GM18498 (cell line): Measurements from ENCODE around the gene RRM2.
"Not testable (repeated sequence)": the region's sequence is repeated elsewhere in the genome, so short reads cannot be mapped to it uniquely, and the experiment has no call there.

Experiments used
- ATAC-seq: cut with Tn5 transposase; IDR thresholded peaks from one replicate; pipeline ENCODE4 v1.9.1; 2021; ENCODE audit warnings: mild to moderate bottlenecking, moderate library complexity; ENCODE audit not compliant: unreplicated experiment

RRM2 gene

DNA sequence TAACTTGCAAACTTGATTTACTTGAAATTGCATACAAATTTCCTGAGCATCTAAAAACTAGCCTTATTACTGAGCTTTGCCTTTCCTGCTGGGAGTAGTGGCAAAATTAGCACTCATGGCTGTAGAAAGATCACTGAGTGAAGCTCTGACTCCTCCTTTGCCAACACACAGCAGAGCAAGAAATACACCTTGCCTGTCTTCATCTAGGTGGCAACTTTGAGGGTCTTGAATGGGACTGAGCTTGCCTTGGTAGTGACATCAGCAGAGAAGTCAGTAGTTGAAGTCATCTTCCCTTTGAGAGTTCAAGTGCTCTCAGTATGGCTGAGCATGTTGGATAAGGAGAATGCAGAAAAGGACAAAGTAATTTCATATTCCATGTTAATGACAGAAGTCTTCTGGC lies 5.9 kb downstream of the RRM2 start:
- ATAC-seq = no peak

- no peak for ATAC-seq
These were observed 7.0 kb downstream of the RRM2 start for GRCh38 chr2:10129490-10129889.

GRCh38 chr2:10132043-10132575 lies 9.6 kb downstream of the RRM2 start:
- no peak for ATAC-seq

DNA sequence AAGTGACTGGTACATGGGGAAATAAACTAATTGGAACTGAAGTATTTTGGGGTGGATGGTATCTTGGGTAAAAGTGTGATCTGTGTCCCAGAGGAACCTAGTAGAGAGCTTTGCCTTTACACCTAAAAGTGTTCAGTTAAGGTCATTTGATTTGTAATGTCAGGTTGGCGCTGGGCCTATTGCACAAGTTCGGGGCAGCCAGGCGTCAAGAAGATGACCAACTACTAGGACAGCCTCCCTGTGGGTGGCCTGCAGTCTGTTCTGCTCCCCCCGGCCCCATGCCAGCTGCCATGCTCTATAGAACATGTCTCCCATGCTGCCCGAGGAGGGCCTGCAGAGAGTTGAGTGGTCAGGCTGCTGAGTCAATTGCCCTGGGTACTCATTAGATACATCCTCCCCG lies 10.1 kb downstream of the RRM2 start:
- no peak for ATAC-seq

DNA sequence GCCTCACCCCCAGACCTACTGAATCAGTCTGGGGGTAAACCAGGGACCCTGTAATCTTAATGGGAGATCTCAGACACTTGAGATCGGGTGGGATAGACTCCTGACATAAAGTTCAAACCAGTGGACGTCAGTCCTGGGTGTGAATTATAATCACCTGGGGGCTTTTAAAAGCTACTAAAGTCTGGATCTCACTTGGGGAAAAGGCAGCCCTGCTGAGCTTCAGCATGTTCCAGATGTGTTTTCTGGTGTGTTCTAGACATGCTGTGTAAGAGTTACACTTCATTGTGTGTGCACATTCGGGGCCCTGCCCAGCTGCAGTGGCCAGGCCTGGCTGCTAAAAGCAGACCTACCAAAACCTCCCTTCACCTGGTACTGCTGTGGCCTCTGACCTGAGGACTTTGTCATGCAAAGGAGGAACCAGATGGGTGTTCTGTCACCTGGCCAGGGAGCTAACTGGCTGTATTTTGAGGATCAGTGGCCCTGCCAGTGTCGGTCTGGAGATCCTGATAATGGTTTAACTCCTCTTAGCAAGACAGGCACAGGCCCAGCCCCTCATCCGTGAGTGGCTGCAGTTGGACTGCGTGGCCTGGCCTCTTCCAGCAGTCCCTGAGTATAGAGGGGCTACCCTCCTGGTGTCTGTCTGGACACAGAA lies 10.6 kb downstream of the RRM2 start:
- ATAC-seq = no peak

DNA sequence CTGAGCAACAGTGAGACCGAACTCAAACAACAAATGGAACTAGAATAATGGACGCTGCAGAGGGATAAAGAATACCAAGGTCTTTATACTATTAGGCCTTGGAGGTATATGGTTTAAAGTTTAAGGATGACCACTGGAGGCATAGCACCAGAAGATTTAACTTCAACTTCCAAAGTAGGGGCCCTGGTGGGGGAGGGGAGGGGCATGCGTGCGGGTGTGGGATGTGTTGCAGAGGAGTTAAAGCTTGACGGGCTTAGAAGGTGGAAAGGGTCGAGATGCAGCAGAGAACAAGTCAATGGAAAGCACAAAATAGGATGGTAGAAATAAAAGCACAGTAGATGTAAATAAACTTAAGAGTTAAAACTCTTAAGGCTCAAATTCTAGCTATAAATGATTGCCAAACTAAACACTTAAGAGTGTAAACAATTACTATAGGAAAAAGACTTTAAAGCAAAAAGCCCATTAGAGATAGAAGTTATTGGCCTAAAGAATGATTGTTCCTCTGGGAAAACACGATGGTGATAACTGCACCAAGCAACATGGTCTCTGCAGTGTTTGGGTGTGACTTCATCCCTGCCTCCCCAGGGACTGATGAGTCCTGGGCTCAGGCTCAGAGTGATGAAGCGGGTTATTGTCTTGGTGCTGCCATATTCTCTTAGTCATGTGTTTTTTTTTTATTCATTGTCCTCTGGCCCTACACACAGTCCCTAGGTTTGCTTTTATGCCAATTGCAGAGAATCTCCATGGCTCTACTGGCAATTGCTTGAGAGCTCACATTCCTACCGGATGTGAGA lies 13.0 kb downstream of the RRM2 start:
- no peak for ATAC-seq

DNA sequence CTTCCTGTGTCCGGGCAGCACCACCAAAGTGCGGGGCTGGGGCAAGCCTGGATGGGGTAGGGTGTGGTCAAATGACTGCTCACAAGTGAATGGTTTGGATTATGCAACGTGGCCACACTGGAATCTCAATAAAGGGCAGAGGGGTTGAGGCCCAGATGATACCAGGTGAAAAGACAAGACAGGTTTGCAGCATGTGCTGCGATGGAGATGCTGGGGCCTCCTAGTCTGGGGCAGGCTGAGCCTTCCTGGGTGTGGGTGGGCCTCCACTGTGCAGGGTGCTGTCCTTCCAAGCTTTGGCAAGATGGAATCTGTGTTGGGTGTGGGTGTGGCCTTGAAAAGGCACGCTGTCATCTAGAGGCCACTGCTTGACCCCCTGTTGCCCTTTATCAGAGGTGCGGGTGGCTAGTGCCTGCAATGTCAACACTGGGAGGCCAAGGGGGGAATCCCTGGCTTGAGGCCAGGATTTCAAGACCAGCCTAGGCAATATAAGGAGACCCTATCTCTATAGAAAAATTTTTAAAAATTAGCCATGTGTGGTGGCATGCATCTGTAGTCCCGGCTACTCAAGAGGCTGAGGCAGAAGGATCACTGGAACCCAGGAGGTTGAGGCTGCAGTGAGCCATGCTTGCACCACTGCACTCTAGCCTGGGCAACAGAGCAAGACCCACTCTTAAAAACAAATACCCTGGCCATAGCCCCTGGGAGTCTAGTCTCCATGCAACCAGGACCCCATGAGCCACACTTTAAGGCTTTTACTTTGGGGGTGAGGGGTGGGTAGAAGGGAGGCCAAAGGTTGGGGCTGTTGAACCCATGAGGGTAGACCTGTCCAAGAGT lies 13.8 kb downstream of the RRM2 start:
- ATAC-seq = no peak

GRCh38 chr2:10137053-10137843 lies 14.7 kb downstream of the RRM2 start:
- no peak for ATAC-seq

- no peak for ATAC-seq
These were observed 17.0 kb downstream of the RRM2 start for GRCh38 chr2:10139536-10139935.

GRCh38 chr2:10140841-10141610 lies 18.5 kb downstream of the RRM2 start:
- no peak for ATAC-seq

DNA sequence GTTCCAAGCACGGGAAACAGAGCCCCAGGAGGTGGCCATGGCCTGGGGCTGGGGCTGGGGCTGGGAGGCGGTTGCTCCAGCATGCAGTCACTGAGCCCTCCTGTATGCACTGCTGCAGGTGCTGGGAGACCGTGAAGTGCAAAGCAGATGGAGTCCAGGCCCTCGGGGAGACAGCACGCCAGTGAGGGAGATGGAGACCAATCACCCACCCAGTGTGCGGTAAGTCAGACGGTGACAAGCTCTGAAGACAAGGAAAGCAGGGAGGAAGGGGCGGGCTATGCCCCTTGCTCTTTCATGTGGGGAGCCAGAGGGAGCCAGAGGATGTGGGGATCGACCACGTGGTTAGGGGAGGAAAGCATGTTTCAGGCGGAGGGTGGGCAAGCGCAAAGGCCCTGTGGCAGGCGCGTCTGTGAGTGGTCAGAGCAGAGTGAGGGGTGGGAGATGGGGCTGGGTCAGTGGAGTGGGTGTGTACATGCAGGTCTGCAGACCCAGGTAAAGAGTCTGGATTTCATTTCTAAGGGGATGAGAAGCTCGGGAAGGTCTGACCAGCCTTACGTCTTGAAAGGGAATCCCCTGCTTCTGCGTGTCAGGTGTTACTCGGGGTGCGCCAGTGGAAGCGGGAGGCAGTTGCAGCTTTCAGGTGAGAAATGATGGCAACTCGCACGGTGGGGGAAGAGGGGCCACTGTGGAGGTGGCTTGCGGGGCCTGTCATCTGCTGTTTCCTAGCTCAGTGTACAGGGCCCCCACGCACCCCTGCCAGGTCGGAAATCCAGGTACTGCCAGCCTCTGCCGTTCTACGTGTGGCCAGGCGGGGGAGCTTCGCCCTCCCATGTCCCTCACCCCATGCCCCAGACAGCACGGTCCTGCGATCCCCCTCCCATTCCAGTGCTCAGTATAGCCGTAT lies 19.4 kb downstream of the RRM2 start:
- no peak for ATAC-seq

DNA sequence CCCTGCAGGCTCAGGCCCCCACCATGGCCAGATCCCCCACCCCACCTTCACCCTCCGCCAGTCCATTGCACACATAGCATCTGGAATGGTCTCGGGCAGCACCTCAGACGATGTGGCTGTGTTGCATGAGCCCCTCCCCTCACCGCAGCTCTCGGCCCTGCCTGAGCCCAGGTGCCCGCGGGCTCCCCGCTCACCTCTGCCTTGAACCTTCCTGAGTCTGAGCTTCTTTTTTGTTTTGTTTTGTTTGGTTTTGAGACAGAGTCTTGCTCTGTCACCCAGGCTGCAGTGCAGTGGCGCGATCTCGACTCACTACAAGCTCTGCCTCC lies 20.1 kb downstream of the RRM2 start:
- no peak for ATAC-seq

- no peak for ATAC-seq
These were observed 22.4 kb downstream of the RRM2 start for GRCh38 chr2:10144771-10145518.

- ATAC-seq = no peak
These were observed 23.2 kb downstream of the RRM2 start for GRCh38 chr2:10145519-10146357.

GRCh38 chr2:10146366-10147005 lies 23.9 kb downstream of the RRM2 start:
- no peak for ATAC-seq

GRCh38 chr2:10147050-10147660 lies 24.6 kb downstream of the RRM2 start:
- ATAC-seq = not testable (repeated sequence)
